RPMI8226 (cell line): ENCODE data around the gene GRIA3.
"Not testable (repeated sequence)": the region's sequence is repeated elsewhere in the genome, so short reads cannot be mapped to it uniquely, and the experiment has no call there.

Source experiments
- DNase-seq: peaks from one replicate; pipeline ENCODE4 v3.0.0-alpha.2; 2015

The GRIA3 gene

DNA sequence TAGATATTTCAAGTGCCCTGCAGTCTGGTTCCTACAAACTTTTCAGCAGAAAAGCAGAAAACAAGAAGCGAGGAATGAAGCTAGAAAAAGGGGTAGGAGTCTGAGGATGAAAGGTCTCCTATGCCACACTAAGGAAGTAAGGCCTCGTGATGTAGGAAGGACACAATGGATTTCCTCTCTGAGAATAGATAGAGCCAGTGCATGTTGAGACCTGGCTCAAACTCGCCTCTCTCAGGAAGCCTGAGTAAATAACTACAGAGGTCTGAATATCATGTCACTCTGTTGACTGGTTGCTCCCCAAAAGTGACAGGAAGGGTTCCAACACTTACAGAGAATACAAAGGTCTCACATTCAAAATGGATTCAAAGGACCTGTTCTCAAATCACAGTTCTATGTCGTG is 93.3 kb downstream of the GRIA3 start:
- no peak for DNase-seq

- DNase-seq: no peak
Observed at GRCh38 chrX:123277821-123278220, 93.7 kb downstream of the GRIA3 start.

GRCh38 chrX:123282241-123282640 is 98.2 kb downstream of the GRIA3 start:
- DNase-seq: no peak

GRCh38 chrX:123283407-123283806 is 99.3 kb downstream of the GRIA3 start:
- DNase-seq: not testable (repeated sequence)

- DNase-seq: no peak
Observed at GRCh38 chrX:123291623-123292022, 107.5 kb downstream of the GRIA3 start.

DNA sequence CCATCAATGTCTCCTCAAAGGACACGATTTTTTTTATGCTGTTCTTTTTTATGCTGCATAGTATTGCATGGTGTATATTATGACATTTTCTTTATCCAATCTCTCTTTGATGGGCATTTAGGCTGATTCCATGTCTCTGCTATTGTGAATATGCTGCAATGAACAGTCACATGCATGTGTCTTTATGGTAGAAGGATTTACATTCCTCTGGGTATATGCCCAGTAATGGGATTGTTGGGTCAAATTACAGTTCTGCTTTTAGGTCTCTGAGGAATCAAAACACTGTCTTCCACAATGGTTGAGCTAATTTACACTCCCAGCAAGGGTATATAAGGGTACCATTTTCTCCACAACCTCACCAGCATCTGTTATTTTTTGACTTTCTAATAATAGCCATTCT is 113.9 kb downstream of the GRIA3 start:
- no peak for DNase-seq

- no peak for DNase-seq
Observed at GRCh38 chrX:123303429-123303828, 119.4 kb downstream of the GRIA3 start.

GRCh38 chrX:123308658-123309057 is 124.6 kb downstream of the GRIA3 start:
- no peak for DNase-seq

- DNase-seq: no peak
Observed at GRCh38 chrX:123310112-123310511, 126.0 kb downstream of the GRIA3 start.

DNA sequence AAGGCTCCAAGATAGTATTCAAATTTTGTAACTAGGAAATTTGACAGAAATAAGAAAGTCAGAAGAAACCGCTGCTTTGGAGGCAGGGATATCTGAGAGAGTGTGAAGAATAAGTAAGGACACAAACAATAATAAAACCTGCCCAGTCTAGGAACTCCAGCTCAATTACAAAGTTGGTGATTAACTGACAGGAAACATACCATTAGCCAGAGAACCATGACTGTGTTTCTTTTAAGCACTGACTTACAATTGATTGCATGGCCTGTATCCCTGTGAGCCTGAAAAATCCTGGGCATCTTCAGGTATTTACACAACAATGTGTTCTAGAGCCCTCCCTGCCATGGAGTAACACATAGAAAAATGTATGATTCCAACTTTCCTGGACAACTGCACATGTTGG is 127.4 kb downstream of the GRIA3 start:
- DNase-seq: no peak

DNA sequence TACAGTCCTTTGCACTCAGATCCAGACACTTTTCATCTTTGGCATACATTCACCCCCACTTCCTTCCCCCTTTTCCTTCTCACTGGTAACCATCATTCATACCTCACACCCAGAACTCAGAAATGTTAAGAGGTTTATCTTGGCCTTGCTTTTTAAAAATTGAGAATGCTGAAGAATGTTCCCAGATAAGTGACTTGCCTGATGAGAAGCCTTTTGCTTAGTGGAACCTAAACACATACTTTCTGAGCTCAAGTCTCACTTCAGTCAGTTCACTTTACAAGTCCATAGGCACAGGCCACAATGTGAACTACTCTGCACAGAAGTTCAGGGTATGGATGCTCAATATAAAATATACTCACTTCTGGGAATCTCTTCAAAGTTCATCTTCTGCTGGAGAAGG is 129.4 kb downstream of the GRIA3 start:
- no peak for DNase-seq

GRCh38 chrX:123320622-123321021 is 136.5 kb downstream of the GRIA3 start:
- no peak for DNase-seq

DNA sequence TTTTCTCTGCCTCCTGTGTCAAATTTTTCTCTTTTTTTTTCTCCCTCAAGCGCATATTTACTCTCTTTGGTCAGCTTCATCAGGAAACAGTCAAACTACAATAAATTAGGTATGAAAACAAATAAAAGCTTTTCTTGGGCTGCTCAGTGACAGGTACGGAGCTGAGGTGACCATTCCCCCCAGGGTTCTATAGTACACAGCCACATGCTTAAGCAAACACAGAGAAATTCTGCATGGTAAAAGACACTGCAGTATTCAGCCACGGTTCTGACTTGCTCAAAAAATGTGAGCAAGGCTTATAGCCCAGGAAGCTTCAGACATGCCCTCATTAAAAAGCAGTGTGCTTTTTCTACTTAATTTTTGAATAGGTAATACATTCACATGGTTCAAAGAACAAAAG is 138.5 kb downstream of the GRIA3 start:
- no peak for DNase-seq

- no peak for DNase-seq
Observed at GRCh38 chrX:123324625-123325024, 140.5 kb downstream of the GRIA3 start.

- DNase-seq: no peak
Observed at GRCh38 chrX:123330229-123330942, 146.3 kb downstream of the GRIA3 start.

DNA sequence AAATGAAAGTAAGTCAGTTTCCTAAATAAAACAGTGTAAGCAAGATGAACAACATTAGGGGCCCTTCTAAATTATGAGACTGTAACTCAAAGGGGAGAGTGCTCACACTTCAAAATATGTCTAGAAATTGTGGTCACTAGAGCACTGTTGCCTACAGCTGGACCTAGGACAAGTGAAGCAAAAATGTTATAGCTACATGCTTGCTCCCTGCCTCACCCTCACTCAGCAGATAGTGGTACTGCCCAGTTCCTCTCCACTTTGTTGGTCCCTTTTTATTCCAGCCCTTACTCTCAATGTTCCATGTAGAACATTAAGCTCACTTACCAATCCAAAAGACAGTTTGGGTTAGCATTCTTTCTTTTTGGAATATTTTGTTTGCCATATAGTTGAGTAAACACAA is 147.3 kb downstream of the GRIA3 start:
- DNase-seq: no peak

GRCh38 chrX:123331859-123332258 is 147.8 kb downstream of the GRIA3 start:
- DNase-seq: no peak

DNA sequence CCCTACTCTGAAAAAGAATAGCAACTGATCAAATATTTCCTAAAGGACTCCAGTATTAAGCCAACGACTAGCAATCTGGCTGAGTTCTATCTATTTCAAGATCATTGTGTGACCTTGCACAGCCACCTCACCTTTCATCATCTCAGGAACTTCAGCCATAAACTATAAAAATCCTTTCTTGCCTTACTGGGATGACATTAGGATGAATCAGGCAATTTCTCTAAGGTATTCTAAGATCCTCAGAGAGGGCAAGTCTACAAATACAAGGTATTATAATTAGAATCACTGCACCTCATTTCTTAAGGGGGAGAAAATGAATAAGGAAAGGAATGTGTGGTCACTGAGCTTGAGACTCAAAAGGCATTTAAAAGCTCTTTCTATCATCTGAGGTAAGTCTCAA is 152.6 kb downstream of the GRIA3 start:
- DNase-seq: no peak

GRCh38 chrX:123337886-123338639 is 154.0 kb downstream of the GRIA3 start:
- DNase-seq: no peak

DNA sequence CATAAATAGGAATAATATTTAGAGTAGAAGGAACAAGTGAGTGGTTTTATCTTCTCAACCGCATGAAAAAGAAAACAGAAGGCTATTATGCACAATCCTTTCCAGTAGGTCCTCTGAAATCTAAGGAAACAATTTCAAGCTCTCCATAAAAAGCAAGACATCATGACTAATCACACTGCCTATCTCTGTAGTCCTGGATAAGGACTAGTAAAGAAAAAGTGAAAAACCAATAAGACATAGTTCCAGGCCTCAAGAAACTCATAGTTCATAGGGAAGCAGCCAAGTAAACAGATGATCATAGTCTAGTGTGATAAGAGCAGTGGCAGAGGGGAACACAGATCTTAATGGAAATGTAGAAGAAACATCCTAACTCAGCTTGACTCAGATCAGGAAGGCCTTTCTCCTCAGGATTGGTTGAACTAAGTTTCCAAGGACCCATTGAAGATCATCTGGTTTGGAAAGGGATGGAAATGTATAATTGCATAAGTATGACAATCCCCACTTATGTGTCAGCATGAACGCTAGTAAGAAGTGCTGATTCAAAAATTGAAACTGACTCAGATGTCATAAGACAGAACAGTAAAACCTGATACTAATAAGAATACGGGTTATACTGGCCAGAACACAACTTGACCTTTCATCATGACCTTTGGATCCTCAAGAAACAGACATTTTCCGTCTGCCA is 155.3 kb downstream of the GRIA3 start:
- no peak for DNase-seq

- no peak for DNase-seq
Observed at GRCh38 chrX:123340696-123341095, 156.6 kb downstream of the GRIA3 start.

DNA sequence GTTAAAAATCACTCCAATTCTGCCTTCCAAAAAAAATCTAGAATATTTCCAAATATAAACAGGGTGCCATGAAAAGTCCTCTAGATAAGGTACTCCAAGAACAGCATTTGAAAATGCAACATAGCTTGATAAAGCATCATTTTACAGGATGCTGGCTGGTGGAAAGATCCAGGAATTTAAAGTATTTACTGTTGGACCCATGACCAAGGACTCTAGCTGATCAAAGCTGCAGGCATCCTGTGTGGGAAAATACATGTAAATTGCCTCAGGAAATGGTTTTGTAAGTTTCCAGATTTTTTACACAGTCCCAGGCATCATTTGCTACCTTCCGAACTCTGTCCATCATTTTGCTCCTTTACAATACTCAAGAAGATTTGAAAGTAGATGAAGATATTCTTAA is 164.4 kb downstream of the GRIA3 start:
- no peak for DNase-seq

- DNase-seq: no peak
Observed at GRCh38 chrX:123350226-123350625, 166.1 kb downstream of the GRIA3 start.

DNA sequence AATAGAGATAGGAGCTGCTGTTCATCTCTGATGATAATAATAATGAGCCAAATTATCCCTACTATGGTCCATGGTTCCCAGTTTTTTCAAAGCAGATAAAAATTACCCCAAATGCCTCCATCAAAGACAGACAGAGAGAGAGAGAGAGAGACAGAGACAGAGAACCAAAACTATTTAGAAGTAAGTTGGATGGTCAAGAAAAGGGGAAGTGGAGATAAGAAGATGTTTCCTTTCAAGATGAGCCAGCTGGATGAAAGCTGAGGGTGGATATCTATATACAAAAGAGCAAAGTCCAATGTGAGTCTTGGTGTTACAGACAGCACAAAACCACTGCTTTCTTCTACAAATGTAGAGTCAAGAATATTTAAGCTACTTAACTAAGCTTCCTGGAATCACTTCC is 173.9 kb downstream of the GRIA3 start:
- DNase-seq: no peak
